ENCODE results near the gene FAM72A. TPM values are rescaled to one million over a fixed set of nuclear protein-coding genes. Genes with fewer than 3 reads are reported as not detected.
"Not testable (repeated sequence)": the region's sequence is repeated elsewhere in the genome, so short reads cannot be mapped to it uniquely, and the experiment has no call there.

The FAM72A gene
- total RNA-seq = 4.2 TPM

DNA sequence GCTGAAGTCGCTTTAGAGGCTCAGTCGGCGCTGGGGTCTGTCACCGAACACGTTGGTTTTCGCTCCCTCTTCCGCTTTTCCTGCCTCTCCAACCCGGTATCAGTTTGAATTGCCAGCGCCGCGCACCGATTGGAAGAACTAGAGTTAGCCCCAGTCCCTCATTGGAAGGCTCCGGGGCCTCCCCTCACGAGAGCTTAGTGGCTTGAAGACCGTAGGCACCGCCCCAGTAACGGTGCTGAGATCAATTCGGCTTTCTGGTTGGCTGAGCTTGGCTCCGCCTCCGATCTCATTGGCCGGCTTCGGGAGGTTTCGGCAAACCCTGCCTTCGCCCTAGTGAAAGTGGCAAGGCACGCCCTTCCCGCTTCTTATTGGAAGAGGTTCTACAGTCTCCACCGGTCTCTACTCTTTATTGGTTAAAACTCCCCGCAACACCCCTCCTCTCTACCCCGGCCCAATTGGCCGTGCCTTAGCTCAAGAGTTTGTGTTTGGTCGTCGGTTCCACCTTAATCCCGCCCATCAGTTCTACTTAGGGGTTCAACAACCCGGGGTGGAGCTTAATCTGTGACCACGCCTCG lies at the start of gene FAM72A:
Gene FAM72A, minus strand, starts transcription at position 51 of the 575 bp plus-strand sequence. CDS start 814 bp downstream, outside the sequence.
- DNase-seq (ENCODE audit: low spot score) (peak; percentile 97), ATAC-seq (peak; percentile 92)
- intact Hi-C loops (cut with DNase I) = not testable (repeated sequence)

DNA sequence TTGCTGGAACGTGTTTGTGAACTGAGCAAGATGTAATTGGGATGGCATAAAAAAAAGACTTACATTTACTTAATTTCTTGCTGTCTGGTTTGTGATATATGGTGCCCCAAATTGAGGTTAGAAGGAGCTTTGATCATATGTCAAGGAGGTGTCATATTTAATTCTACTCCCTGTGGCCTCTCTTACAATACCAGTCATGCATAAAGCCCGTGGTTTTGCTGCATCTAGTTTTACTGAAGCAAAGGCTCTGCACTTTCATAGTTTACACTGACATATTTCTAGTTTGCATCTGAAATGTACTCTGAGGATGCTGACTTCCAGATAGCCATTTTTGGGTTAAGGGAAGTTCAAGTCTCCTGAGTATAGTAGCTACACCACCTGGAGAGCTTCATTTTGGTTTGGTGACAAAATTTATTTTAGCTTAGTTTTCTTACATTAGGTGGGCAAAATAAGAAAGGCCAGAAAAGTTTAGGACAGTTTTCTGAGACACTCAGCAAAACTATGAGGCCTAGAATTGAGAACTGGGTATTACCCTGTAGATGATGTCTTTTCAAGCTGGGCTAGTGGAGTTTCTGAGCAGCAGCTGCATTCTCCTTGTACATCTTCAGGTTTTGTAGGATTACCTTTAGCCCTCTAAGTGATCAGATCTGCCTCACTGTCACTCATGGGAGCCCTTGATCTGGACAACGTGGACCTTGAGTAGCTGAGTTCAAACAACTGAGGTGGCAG lies 48.5 kb upstream of the FAM72A start:
- ATAC-seq; DNase-seq (ENCODE audit: low spot score); intact Hi-C loops (cut with DNase I): not testable (repeated sequence)

DNA sequence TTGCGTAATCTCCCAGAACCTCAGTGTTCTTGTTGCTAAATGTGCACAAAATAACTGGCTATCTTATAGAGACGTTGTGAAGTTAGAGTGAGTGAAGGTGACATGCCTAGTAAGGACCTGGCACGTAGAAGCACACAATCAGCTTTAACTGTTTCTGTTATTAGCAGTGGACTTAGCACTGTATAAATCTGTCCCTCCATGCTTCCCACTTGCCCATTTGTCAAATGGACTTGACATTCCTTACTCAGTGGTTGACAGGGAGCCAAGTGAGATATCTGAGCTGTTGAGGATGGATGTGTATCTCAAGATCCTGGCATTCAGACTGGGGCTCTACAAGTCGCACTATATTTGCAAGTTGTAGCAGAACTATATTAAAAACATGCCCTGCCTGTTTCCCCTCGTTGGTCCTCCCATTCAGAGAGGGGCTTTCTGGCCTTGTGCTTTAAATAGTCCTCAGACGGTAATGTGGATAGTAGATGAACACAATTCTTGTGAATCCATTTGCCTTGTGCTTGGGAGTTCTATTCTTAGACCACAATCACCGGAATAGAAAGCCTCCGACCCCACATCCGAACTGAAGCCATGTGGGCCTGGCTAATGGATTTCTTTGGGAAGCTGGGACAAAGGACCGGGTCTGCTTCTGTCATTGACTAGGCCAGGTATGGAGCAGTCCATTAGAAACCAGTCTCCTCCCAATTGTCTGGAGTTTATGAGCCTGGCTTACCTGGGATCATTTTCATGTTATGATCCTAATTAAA lies 43.7 kb upstream of the FAM72A start:
- intact Hi-C loops (cut with DNase I); ATAC-seq; DNase-seq (ENCODE audit: low spot score): not testable (repeated sequence)

DNA sequence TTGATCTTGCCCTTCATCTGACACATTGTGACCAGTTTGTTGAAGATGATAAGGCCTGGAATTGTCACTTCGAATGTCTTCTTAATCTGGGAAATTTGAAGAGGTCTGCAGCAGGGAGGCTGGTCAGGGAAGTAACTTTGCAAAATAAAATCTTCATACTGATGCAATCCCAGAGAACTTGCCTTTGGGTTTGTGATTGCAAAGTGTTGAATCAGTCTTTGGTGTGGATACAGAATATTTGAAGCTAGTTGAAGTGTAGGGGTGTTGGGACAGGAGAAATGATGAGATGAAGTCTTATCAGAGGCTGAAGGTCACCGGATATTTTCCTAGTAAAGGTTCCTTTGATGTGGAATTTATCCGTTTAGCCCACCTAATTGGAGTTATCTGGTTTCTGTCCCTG lies 42.8 kb upstream of the FAM72A start:
- DNase-seq (ENCODE audit: low spot score); ATAC-seq; intact Hi-C loops (cut with DNase I): not testable (repeated sequence)

DNA sequence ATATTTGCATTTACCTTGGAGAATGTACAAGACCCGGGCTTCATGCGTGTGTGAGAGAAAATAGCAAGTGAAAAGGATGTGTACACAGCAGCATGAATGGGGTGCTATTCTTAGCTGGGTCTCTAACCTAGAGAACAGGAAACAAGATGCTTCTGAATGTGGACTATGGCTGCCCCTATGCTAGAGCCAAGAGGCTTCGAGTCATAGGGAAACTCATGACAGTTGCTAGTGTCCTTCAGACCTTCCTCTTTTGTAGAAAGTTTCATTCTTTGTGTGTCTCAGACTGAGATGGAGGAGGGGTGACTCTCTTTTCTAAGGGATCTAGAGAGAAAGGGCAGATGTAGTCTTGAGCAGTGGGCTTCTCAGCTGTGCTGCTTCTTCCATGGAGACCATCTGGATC lies 40.7 kb upstream of the FAM72A start:
- intact Hi-C loops (cut with DNase I); DNase-seq (ENCODE audit: low spot score): not testable (repeated sequence)
- ATAC-seq = peak; percentile 87

DNA sequence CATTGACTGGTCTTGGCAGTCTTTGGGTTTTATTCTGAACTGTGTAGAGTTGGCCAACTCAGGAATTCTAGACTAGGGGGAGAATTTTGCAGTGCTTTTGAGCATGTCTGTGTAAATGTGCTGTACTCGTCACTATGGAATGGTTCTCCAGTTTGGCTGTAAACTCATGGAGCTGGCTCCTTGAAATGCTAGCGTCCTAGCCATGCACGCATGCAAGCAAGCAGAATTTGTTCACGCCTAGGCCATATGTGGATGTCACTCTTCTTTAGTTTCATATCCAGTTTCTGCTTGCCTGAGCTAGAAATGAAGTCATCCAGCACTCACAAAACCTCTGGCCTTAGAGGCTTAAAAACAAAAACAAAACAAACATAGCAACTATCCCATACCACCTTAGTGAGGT lies 37.6 kb upstream of the FAM72A start:
- intact Hi-C loops (cut with DNase I); DNase-seq (ENCODE audit: low spot score): not testable (repeated sequence)
- ATAC-seq = peak; percentile 64

DNA sequence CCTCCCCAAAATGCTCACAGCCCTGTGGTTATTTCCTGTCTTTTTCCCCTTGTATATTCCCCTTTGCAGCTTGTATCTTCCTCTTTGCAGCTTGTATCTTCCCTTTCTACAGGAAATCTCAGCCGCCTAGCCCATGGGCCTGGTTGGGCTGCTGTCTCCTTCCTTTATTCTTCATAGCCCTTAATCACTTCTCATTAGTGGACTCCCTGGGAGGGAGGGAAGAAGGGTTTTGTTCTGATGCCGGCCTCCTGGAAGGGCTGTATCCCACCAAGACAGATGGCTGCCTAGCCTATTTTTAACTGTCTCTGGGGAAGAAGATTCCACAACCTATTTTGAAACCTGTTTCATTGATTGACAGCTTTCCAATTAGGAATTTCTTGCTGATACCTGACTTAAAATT lies 32.6 kb upstream of the FAM72A start:
- DNase-seq (ENCODE audit: low spot score); ATAC-seq; intact Hi-C loops (cut with DNase I): not testable (repeated sequence)

DNA sequence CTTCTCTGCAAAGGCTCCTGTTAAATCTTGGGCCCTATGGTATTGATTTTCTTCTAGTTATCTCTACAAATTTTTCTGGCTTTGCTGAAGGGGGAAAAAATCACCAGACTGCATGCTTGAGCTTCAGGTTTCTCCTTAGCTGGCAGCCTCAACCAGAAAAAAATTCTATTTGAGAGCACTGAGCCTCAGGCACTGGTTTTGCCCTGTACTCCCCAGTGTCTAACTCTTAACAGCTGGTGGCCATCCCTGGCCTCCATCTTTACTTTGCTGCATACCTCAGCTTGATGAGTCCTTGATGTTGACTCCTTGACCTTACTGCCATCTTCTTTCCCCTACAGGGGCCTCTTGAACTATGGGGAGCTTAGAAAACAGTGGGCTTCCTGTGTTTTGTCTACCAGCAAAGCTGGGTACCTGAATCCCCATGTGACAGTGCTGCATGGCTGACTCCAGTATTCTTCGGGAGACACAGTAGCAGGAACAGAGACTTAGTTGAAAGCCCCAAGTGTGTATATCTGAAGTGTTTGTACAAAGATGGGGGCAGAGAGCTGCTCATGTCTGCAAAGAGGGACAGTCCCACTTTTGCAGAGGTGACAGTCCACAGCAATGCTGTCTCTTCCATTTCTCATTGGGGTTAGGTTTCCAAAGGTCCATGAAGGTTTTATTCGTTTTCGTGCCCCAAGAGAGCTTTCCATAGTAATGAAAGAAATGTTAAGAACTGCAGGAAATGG lies 31.7 kb upstream of the FAM72A start:
- ATAC-seq; intact Hi-C loops (cut with DNase I); DNase-seq (ENCODE audit: low spot score): not testable (repeated sequence)

DNA sequence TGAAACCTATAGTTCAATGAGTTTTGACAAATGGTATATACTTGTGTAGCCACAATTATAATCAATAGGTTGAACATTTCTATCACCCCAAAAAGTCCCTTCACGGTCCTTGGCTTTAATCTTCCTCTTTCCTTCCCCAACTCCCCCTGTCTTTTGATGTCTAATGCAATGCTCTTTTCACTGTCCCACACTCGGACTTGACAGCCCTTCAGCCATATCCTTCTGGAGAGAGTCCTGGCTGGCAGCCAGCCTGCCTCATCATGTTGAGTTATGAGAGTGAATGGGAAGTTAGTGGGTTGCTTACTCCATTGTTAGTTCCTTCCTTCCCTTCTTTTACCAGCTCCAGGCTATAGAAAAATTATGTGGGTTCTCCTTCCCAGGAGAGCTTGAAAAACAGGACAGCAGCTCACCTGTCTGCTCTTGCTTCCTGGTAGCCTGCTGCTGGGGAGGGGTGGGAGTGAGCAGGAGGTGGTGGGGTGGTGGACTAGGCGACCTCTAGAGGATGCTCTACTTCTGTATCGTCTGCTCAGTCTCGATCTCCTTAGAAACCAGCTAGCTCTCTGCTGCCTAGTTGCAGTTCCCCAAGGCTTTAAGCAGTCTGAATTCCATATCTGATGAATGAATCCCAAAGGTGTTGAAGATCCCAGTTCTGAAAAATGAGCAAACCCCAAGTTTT lies 30.5 kb upstream of the FAM72A start:
- DNase-seq (ENCODE audit: low spot score); intact Hi-C loops (cut with DNase I): not testable (repeated sequence)
- peak; percentile 75 for ATAC-seq

DNA sequence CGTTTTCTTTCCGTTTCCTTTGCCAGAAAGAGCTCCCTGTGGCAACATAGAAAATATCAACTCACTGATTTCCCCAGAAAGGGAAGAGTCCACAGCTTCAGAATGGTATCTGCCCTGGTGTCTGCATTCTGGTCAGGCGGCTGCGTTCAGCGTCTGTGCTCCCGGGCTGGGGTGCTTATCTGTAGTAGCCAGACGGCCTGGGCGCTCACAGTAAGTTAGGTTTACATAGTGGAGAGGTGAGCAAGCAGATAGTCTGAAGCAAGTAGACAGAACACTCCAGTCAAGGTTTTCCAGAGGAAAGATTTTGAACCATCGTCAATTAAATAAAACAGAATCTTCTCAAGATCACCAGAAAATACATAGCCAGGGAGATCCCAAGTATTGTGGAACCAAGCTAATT lies 29.4 kb upstream of the FAM72A start:
- DNase-seq (ENCODE audit: low spot score); ATAC-seq; intact Hi-C loops (cut with DNase I): not testable (repeated sequence)

DNA sequence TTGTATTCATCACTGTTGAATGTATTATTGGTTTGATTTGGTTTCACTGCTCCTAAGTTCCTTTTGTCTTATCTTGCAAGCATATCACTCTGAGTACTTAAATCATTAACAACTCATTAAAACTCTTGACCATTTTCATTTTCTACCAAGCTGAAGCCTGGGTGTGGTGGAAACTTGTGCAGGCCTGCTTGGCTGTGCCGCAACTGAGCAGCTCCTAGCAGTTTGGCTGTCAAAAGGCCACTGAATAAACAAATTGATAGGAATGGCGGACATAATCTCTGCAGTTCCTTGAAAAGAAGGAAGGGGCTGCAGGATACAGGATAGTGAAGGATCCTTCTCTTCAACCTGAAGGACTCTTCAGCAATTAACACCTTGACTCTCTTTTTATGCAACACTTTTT lies 26.6 kb upstream of the FAM72A start:
- DNase-seq (ENCODE audit: low spot score); intact Hi-C loops (cut with DNase I); ATAC-seq: not testable (repeated sequence)

DNA sequence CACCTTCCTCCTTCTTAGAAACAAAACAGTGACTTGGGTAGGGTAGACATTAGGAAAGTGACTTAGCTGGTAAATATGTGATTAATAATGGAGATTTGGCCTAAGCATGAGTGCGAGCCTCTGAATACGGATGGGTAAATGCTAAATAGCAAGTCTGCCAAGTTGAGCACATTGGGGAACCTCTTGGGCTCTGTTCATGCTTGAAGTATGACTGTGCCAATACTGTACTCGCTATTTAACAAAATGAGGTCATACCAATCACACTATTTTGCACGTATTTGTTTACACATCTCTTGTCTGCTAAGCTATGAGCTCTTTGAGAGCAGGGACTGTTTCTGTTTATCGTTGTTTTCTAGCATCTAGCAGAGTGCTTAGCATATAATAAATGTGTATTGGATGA lies 24.2 kb upstream of the FAM72A start:
- DNase-seq (ENCODE audit: low spot score); intact Hi-C loops (cut with DNase I); ATAC-seq: not testable (repeated sequence)

DNA sequence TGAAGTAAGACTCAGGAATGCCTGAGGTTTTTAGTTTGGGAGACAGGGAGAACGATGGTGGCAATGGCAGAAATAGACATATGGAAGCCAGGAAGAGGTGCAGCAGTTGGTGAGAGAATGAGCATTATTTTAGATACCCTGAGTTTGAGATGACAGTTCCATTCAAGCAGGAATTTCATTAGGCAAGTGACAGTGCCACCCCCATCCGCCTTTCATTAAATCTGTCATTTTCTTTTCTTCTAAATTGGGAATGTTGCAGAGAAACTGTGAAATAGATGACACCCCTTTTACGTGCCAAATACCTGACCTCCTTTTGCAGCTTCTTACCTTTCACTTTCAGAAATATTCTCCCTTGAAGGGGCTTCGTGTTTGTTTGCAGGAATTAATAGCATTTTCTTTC lies 22.7 kb upstream of the FAM72A start:
- DNase-seq (ENCODE audit: low spot score); intact Hi-C loops (cut with DNase I); ATAC-seq: not testable (repeated sequence)

DNA sequence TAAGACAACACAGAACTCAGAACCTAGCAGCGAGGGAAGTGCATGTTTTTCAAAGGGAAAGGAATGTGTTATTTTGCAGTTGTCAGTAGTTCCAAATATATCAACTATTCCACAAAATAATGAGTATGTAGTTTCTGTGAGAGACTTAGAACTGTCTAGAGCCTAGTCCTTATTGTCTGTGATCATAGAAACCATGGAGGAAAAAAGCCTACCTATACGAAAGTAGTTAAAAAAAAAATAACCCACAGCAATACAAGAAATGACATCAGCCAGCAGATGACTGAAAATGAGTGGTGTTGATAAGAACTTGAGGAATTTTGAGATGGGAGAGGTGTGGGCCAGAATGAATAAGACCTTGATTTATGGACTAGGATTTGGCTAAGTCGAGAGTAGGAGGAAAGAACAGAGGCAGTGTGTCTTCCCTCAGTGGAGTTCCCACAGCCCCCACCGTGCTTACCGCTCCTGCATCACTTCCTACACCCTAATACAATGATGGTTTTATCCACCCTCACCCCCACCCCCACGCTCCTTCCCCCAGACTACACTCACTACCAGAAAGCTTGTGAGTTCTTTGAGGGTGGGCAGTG lies 21.6 kb upstream of the FAM72A start:
- peak; percentile 73 for ATAC-seq
- intact Hi-C loops (cut with DNase I); DNase-seq (ENCODE audit: low spot score): not testable (repeated sequence)

DNA sequence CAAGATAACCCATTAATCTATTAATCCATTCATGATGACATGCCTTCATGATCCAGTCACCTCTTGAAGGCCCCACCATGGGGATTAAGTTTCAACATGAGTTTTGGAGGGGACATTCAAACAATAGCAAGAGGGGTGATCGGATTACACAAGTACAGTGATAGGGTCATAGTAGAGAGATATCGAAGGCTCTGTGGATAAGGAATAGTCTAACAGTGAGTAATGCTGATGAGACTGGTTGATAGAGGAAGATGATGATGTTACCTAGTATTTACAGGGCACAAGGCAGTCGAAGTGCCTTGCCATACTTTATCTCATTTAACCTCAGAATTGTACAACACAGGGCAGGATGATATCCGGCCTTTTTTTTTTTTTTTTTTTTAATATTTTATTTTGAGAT lies 18.9 kb upstream of the FAM72A start:
- ATAC-seq; DNase-seq (ENCODE audit: low spot score); intact Hi-C loops (cut with DNase I): not testable (repeated sequence)

DNA sequence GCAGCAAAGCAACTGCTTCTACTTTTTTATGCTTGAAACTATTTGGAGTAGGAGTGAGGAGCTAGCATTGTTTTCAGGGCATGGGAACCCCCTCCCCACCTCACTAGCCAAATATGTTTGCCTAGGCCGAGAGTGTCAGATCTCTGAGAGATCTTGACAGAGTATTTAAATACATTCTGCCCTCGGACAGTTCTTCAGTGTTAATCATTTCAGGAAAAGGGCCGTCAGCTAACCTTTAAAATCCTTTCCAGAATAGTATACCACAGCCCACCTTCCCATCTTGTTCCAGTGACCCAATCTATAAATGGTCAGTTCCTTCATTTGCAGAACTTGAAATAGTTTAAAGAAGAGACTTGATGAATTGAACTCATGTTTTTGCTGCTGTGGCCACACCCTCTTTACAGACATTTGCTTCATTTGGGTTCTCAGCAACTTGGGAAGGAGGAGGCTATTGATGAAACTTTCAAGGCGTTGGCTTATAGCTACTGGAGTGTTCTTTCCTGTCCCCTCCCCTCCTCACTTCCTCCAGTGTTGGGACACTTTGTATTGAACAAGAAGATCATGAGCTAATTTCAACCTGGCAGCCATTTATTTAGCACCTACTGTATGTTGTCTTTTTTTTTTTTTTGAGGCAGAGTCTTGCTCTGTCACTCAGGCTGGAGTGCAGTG lies 17.8 kb upstream of the FAM72A start:
- DNase-seq (ENCODE audit: low spot score) = not testable (repeated sequence)
- peak; percentile 54 for ATAC-seq

DNA sequence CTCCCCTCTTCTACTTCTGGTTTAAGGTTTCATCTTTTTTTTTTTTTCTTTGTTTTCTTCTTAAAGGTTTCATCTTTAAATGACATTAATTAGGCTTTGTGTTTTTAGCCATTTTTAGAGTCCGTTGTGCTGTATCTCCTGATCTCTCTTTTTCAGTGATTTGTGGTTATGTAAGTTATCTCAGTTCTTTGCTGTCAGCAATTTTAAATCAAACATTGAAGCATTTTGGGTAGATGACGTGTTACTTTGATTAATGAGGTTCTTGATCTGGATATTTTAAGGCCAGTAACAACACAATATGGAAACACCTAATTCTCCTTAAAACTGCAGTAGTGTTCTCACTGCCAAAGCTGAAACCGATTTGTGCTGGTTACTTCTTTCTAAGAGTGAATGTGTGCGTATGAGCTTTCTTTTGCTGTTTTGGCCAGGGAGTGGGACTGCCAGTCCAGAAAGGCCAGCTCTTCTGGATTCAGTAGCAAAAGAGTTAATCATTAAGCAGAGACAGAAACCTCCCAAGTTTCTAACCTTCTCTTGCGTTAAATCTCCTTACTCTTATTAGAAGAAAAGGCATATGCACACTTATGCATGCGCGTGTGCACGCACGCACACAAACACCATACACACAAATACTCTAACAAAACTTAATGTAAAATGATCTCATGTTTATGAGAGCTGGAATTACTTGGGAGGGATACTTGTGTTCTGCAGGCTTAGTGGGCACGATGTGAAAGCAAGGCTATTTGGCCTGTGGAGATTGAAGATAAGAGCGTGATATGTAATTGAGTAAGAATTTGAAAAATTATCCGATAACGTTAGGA lies 17.1 kb upstream of the FAM72A start:
- intact Hi-C loops (cut with DNase I); DNase-seq (ENCODE audit: low spot score); ATAC-seq: not testable (repeated sequence)

More for the DNA sequence above, 17.8 kb upstream of the FAM72A start:
- intact Hi-C loops (cut with DNase I) = not testable (repeated sequence)

Measured in sciatic nerve (tissue), 2 donors.